Measurements from ENCODE around the gene PDCD2L.

GRCh38 chr19:34366738-34367623 is 37.2 kb upstream of the PDCD2L start:
- TF ChIP-seq CTCF (IDR thresholded peaks at IDR 0.05) (no peak), POLR2A (IDR thresholded peaks at IDR 0.05; ENCODE audit: low read depth) (no peak)

All from esophagus muscularis mucosa (tissue), 3 donors.